Stimulated activated CD8-positive, alpha-beta memory T cell treated with anti-CD3 and anti-CD28 coated beads, Interleukin-7, amount 100 ng/mL, for 4 hours (primary cell): Measurements from ENCODE around the gene UCN2.

Source experiments
- DNase-seq, 2 donors: peaks; one replicate each; pipeline ENCODE4 v3.0.0-alpha.2; 2020; ENCODE audit warnings: low read depth in 2 of 2

The UCN2 gene, protein sequence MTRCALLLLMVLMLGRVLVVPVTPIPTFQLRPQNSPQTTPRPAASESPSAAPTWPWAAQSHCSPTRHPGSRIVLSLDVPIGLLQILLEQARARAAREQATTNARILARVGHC

DNA sequence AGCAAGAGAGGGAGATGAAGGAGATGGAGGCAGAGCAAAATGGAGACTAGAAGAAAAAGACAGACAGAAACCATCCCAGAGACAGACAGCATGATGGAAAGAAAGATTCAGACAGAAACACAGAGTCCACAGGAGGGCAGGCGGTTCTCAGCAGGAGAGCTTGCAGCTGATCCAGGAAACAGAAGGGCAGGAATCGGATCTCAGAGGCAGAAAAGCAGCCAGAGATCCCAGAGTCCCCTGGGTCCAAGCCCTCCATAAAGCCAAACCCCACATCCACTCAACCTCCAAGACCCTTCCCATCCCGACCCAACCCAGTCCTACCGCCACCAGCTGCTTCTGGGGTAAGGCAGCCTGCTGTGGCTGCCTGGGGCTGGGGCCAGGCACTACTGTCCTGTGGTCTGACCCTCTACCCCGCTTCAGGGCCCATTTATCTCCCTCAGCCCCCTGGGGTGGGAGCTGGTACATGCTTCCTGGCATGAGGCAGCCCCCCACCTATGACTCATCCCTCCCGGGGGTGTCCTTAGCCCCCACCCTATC lies at the start of gene UCN2:
Gene UCN2, minus strand, starts transcription at position 400 of the 537 bp plus-strand sequence. CDS start 657 bp downstream, outside the sequence.
- DNase-seq: no peak

DNA sequence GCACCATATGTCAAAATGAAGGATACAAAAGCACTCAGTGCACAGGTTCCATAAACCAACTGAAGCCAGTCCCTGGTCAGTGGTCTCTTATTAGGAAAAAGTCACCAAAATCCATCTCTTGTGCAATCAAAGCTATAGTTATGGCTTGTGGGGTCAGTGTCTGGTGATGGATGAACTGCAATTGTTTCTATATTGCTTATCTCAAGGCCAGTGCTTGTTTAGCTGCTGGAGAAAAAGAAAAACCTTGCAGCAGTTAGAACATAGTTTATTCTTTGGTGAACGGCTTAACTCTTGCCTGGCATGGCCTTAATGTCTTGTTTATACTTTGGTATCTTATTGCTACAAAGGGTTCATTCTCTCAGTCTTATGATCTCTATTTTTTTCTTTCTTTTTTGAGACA lies 48.7 kb upstream of the UCN2 start:
- DNase-seq: no peak

DNA sequence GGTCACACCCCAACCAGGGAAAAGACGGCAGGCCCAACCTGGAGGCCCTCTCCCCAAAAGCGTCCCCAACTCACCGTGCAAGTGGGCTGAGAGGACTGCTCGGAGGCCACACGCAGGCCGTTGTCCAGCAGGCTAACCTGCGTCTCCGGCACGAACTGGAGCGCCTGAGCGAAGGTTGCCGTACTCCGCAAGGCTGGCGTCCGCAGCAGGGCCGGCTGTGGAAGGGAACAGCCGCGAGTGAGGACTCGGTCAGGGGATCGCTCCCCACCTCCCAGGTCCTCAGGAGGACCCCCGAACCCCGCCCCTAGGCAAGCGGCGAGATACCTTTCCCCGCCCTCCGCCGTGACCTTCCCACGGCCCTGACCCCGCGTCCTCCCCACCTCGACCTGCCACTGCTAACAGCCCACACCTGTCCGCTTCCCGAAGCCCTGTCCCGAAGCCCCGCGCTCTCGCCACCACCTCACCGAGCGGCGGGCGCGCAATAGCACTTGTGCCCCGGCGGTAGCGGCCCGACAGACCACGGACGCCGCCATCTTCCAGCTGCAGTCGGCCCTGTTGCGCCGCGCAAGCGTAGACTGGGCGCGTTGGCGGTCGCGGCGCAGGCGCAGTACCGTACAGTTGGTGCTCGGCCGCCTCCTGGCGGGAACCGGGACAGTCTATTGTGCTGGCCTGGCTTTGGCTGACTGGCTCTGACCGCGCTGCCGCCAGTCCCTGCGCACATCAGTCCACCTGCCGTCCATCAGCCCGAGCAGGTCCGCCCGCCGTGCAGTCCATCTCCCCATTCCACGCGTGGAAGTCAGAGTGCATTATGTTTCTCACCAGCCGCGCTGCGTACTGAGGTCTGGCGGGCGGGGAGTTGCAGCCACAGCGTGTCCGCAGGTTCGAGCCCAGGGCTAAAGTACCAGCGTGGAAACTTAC lies 45.8 kb upstream of the UCN2 start, which contains the start of gene UQCRC1:
Gene UQCRC1, minus strand, starts transcription at position 559 of the 918 bp plus-strand sequence. Its CDS starts 26 bp downstream, at position 533.
- peak; percentile 76 to 86 for DNase-seq

DNA sequence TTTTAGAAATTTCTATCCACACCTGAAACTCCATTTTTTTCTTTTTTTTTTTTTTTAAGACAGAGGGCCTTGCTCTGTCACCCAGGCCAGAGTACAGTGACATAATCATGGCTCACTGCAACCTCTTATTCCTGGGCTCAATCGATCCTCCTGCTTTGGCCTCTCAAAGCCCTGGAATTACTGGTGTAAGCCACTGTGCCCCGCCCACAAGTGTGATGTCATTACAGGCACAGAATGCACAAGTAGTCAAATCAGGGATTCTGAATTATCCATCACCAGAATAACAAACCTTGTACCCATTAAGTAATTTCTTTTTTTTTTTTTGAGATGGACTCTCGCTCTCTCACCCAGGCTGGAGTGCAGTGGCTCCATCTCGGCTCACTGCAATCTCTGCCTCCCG lies 43.9 kb upstream of the UCN2 start:
- DNase-seq: no peak

DNA sequence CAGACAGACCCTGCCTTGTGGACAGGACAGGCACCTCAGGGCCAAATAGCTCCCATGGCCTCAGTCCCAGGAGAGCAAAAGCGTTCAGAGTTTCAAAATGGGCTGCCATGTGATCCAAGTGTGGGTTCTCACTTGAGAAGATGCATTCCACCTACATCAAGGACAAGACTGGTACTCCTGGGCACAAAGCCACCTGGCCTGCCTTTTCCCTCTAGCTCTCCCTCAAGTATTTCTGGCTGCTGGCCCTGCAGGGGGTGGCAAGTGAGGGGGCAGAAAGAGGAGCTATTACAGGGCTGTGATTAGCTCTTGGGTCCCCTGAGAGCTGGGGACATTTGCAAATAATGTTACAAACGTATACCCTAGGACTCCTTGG lies 38.0 kb upstream of the UCN2 start:
- no peak for DNase-seq

DNA sequence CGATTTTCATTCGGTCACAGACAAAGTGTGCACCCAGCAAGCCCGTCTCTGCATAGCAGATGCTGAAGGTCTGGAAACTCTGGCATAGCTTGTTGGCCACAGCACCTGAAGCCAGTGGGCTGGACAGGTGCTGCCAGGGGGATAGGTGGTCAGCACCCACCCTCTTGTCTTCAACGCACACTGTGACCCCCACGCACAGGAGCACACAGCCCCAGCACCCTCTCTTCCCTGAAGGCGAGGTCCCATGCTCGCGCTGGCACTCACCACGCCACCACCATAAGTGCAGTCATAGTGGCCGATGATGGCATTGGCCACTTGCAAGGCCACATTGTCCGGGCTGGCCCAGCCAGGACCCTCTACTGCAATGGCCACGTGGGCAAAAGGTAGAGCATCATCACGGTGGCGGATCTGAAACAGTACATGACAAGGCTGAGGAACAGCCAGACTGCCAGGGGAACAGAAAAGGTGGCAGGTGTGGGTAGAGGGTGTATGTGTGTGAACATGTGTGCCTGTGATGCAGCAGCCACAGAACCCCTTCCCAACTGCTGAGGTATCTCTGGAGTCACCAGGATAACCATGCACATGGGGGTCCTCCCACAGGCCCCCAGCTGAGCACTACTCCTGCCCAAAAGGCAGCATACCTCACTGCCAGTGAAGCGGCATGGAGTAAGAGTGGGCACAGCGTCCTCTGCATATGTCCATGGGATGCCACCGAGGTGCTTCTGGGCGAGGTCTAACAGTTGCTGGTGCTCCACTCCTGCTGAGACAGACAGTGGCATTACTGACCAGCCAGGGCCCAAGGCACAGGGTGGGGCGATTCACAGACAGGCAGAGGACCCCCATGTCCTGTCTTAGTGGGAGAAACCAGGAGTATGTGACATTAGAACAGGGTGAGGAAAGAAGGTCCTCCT lies 37.4 kb upstream of the UCN2 start:
- no peak for DNase-seq

DNA sequence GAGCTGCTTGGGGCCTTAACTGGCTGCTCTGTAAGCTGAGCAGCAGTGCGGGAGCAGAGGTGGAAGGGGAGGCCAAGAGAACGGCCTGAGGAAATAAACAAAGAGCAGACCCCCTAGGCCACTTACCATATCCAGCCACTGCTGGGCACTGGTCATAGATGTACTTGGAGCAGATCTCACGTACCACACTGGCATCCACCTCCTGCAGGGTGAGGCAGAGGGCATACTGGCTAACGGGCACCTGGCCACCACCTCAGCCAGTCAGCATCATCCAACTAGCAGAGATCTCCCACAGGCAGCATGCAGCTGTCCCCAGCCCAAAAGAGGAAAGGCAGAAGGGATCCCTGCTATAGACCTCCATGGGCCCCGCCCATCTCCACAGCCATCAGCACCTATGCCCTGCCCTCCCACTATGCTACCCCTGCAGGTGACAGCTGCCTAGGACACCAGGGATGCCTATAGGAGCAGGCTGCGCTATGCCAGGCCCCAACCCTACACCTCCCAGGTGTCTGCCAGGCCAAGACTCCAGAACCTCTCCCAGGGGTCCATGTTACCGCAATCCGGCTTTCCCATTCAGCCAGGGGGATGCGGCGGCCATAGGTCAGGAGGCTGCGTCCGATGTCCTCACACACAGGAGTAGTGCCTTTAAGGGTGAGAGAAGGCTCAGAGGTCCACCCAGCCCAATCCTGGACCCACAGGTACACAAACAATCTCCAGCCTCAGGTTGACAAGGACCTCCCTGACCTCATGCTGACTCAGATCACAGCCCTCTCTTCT lies 36.1 kb upstream of the UCN2 start:
- no peak for DNase-seq

DNA sequence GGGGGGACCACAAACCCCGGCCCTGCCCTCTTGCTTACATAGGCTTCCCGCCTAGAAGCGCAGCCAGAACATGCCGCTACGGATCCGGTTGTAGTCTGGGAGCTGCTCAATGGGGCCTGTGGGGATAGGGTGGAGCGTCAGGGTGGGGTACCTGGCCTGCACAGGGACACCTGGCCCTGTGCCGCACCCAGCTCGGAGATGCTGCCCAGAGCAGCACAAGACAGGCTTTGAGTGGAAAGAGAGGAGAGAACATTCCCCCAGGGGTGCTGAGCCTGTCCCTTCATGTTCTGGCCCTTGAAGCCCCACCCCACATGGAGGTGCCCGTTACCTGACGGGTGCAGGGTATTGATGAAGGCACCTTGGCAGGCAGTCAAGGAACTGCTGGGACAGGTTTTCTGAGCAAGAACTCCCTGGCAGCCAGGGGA lies 35.5 kb upstream of the UCN2 start:
- DNase-seq: no peak

DNA sequence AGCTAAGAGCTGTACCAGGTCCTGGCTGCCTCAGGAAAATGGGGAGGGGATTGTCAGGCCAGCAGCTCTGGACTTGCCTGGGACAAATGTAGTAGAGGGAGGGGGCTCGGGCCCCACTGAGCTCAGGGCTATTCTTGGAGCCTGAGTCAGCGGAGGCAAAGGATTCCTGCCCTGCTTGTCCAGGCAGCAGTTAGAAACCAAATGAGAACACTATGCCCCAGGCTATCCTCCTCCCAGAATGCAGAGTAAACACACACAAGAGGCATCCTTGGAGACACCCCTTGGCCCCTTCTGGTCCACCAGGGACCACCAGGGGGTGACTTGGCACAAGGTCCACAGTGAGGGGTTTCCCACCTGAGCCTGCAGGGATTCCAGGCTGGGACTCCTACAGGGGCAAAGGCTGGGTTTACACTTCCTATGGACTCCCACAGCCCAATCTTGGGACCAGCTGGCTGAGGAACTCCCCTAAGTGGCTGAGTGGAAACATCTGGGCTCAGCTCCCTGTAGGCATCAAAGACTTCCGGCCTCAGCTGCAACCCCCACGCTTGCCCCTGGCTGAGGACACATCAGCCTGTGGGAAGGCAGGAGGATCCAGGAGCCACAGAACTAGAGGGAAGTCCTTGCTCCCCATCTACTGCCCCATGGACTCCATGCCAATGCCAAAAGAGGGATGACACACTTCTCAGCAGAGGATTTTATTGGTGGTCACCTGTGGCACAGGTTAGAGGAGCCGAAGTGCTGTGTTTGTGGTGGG lies 34.9 kb upstream of the UCN2 start:
- no peak for DNase-seq

DNA sequence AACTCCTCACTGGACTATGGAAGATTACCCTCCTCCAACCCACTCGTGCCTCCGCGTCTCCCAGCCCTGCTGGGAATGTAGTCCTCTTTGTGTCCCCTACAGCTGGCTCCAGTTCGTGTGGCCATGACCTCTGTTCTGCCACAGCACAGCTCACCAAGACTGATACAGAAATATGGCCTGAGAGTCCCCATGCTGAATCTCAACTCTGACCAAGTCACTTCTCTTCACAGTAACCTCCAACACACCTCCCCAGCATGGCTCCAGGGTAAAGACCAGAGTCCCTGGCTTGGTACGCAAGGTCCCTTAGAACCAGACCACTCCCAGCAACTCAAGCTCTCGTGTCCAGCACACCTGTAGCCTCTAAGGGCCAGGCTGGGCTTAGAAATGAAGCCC lies 33.8 kb upstream of the UCN2 start:
- no peak for DNase-seq

DNA sequence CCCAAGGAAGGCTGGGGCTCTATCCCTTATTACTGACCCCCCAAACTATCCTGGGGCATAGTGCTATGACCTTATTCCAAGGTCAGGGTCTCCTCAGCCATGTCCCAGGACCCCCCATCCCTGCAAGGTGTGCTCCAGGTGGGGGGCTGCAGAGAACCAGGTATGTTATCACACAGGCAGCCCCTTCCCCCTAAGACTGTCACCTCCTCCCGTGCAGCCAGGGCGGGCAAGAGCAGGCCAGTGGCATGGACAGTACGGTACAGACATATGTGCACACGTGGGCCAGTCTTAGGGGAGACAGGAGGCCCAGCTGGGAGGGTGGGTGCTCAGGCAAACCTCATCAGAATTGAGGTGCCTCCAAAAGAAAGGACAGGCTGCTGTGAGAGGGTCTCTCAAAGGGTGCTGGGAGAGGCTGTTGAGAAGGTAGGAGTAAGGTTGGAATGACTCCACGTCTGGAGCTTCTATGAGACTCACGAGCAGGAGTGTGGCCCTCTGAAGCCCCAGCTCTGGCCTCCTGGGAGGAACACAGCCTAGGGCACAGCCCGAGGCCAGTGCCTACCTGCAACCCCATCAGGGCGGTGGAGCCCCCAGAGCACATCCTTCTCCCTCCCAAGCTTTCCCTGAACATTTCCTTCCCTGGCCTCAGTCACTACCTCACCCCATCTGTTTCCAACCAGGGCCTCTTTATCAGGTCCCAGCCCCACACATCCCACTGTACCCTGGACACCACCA lies 33.3 kb upstream of the UCN2 start:
- no peak for DNase-seq

DNA sequence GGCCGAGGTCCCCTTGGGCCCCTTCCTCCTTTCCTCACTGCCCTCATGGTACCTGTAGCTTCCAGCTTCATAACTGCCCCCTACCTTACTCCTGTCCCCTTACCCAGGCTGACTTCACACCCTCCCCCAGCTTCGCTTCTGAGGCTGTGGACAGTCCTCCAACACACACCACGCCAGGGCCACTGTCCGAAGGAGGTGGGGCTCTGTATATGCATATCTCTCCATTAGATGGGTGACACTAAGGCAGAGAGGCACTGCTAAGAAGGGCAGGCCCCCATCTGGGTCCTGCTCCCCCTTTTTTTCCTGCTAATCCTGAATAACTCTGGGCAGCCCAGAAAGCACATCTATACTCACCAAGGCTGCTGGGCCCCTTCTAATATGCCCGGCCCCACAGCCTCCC lies 32.6 kb upstream of the UCN2 start:
- no peak for DNase-seq

DNA sequence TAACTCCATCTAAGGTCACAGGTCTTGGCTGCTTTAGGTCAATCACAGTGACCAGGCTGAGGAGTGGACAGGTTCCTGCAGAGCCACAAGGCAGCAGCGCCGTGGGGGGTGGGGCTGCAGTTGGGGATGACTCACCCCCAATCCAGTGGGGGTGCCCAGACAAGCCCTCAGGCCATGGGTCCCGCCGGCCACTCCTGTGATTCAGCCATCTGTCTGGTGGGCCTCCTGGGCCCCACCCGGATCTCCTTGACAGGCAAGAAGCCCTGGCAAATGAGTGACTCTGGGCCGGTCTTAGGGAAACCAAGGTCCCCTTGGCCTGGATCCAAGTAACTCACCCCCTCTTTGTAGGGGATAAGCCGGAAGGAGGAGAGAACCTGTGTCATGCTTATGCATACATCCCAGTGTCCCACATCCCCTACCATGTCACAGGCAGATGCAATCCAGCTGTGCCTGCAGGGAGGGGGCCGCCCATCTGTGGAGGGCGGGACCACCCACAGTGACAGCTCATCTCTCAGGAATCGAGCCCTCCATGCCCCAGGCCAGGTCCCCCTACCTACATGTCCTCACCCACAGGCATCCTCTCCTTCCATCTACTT lies 32.0 kb upstream of the UCN2 start:
- DNase-seq: no peak

DNA sequence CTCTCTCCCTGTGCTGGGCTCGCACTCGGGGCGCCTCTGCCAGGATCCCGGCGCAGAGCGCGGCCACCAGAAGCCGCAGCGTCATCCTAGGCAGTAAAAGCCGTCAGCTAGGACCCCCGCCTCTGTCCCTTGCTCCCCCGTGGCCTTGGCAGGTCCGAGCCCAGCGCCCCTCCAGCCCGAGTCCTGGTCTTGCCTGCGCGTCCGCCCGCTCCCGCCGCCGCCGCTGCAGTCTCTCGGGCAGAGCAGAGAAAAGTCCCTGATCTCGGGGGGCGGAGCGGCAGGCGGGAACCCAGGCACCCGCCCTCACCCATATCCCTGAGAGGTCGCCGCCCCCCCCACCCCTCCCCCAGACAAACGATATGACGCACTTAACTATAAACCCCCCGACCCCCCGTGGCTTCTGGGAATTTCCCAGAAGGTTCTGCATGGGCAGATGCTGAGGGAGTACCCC lies 31.5 kb upstream of the UCN2 start, which contains the start of gene COL7A1:
Gene COL7A1, minus strand, starts transcription at position 255 of the 451 bp plus-strand sequence. Its CDS starts 170 bp downstream, at position 85.
- DNase-seq: no peak

DNA sequence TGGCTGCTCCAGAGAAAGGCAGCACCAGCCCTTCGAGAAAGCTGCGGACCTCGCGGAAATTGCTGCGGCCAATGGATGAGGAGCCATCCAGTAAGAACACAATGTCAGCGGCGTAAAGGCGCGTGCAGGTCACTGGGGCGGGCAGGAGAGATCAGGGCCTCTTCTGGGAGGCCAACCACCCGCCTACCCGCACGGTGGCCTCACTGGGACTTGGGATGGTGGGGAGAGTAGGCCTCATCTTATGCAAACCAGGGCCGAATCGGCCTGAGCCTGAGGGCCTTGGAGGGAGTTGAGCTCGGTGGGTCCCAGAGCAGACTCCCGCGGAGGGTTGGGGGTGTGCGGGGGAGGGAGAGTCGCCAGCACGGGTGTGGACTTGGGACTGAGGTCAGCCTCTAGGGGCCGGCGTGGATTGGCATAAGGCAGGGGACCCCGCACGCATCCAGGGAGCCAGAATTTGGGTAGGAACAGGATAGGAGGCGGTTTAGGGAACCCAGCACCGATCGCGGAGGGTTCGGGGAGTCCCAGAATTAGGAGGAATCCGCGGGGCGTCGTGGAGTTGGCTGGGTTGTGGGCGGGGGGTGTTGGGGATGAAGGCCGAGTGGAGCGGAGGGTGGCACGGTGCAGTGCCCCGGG lies 31.0 kb upstream of the UCN2 start:
- no peak for DNase-seq

DNA sequence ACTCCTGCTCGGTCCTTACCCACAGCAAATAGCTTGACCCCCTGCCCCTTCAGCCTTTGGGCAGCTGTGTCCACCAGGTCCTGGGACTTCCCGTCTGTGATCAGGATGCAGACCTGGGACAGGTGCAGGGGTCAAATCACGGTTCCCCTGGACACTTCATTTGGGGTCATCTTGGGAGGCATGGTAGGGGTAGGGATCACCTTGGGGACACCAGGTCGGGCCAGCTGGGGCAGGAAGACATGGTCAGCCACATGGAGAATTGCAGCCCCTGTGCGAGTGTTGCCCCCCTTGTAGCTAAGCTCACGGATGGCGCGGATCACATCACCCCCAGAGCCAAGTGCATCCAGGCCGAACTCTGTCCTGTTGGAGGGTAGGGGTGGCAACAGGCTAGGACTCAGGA lies 29.8 kb upstream of the UCN2 start:
- no peak for DNase-seq

DNA sequence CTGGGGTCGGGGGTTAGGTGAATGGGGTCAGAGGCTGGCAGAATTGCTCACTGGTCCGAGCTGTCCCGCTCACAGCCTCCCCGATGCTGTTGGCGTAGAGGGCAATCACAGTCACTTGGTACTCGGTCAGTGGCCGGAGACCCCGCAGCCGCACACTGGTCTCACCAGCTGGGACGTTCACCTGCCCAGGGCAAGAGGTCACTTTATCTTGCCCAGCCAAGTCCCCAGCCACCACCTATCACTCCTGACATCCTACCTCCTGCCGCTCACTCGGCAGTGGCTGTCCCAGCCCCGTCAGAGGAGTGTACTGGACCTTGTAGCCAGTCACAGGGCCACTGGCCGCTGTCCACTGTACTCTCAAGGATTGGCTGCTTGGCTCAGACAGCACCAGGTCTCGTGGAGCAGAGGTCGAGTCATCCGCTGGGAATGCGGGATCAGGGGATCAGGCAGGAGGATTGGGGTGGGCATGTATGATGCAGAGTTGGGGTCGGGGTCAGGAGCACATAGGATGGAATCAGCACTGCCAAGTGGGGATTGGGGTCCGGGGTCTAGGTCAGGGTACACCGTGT lies 29.0 kb upstream of the UCN2 start:
- DNase-seq: no peak

DNA sequence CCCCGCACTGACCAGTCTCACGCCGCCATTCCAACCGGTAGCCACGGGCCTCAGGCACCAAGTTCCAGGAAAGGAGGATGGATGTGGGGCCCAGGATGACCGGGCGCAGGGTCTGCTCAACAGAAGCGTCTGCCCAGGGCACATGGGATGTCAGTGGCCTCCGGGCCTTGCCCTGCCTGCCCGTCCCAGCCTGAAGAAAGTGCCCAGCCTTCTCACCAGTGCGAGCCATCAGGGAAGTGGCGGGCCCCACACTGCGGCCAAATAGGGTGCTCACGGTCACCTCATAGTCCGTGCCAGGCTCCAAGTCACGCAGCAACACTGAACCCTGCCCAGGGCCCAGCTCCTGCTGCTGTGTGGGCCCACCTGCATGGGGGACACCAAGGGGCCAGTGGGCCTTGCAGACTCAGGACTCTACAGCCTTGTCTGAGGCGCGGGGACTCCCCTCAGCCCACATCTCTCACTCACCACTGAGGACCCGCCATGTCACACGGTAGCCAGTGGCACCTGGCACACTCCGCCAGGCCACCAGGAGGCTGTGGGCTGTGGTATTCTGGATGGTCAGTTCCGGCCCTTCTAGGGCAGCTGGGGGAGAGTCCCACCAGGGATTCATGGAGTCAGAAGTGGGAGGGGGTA lies 28.4 kb upstream of the UCN2 start:
- DNase-seq: no peak
